GM23338 (cell line): ENCODE measurements around the gene TPRG1. TPM values are rescaled to one million over a fixed set of nuclear protein-coding genes. Genes with fewer than 3 reads are reported as not detected.

Experiments
- ATAC-seq: fragments of 200-7000 bp; cut with Tn5 transposase; 3 replicates; pipeline ENCODE4 v1.9.1; 2020
- DNase-seq: peaks from one replicate; pipeline ENCODE4 v3.0.0-alpha.2; 2015; ENCODE audit warnings: low spot score
- H2AFZ ChIP-seq: fragments of 200-600 bp; sonication (generic); 2 replicates; pipeline ENCODE4 v1.8.0; 2016; ENCODE audit warnings: antibody characterized with exemption, mild to moderate bottlenecking, moderate library complexity
- H3F3A ChIP-seq: fragments of 200-600 bp; sonication (generic); replicated peaks from 2 replicates; pipeline ENCODE4 v1.8.0; 2017; ENCODE audit warnings: antibody characterized with exemption, mixed run types, low read depth
- H3K27ac ChIP-seq: fragments of 200-600 bp; sonication (generic); 2 replicates; pipeline ENCODE4 v1.6.1; 2016; ENCODE audit warnings: low read depth
- H3K27me3 ChIP-seq: fragments of 200-600 bp; sonication (generic); 2 replicates; pipeline ENCODE4 v1.8.0; 2016; ENCODE audit warnings: mild to moderate bottlenecking, mixed run types, moderate library complexity; ENCODE audit not compliant: insufficient read depth
- H3K36me3 ChIP-seq: fragments of 200-600 bp; sonication (generic); 2 replicates; pipeline ENCODE4 v1.8.0; 2016; ENCODE audit warnings: mild to moderate bottlenecking; ENCODE audit not compliant: insufficient read depth
- H3K4me1 ChIP-seq: fragments of 200-600 bp; sonication (generic); 2 replicates; pipeline ENCODE4 v1.8.0; 2016; ENCODE audit warnings: mild to moderate bottlenecking, moderate library complexity; ENCODE audit not compliant: insufficient read depth
- H3K4me2 ChIP-seq: fragments of 200-600 bp; sonication (generic); 2 replicates; pipeline ENCODE4 v1.7.1; 2017; ENCODE audit warnings: mixed run types
- H3K4me3 ChIP-seq: fragments of 200-600 bp; sonication (generic); 2 replicates; pipeline ENCODE4 v1.6.1; 2016; ENCODE audit warnings: mixed run types
- H3K79me2 ChIP-seq: fragments of 200-600 bp; sonication (generic); replicated peaks from 2 replicates; pipeline ENCODE4 v1.8.0; 2017; ENCODE audit warnings: mild to moderate bottlenecking; ENCODE audit not compliant: insufficient read depth
- H3K9me2 ChIP-seq: fragments of 200-600 bp; sonication (generic); 2 replicates; pipeline ENCODE4 v1.8.0; 2017; ENCODE audit not compliant: insufficient read depth
- H4K20me1 ChIP-seq: fragments of 200-600 bp; sonication (generic); replicated peaks from 2 replicates; pipeline ENCODE4 v1.8.0; 2017; ENCODE audit warnings: mild to moderate bottlenecking; ENCODE audit not compliant: insufficient read depth
- H3K27ac Mint-ChIP-seq: 2 replicates; pipeline ENCODE4 v1.8.0; 2020; ENCODE audit warnings: inconsistent platforms, mild to moderate bottlenecking, moderate library complexity, mixed read lengths
- H3K27me3 Mint-ChIP-seq: 3 replicates; pipeline ENCODE4 v1.8.0; 2022; ENCODE audit warnings: low read depth, mild to moderate bottlenecking, moderate library complexity, mixed read lengths, inconsistent platforms; ENCODE audit not compliant: insufficient read depth, poor library complexity
- H3K36me3 Mint-ChIP-seq: 3 replicates; pipeline ENCODE4 v1.8.0; 2021; ENCODE audit warnings: low read depth, mild to moderate bottlenecking, inconsistent platforms, moderate library complexity, mixed read lengths
- H3K4me1 Mint-ChIP-seq: 3 replicates; pipeline ENCODE4 v1.8.0; 2020; ENCODE audit warnings: mild to moderate bottlenecking, inconsistent platforms, mixed read lengths
- H3K4me3 Mint-ChIP-seq: 3 replicates; pipeline ENCODE4 v1.8.0; 2021; ENCODE audit warnings: moderate library complexity, mild to moderate bottlenecking, inconsistent platforms, mixed read lengths
- H3K9me3 Mint-ChIP-seq: 3 replicates; pipeline ENCODE4 v1.8.0; 2020; ENCODE audit warnings: moderate library complexity, mild to moderate bottlenecking, inconsistent platforms, mixed read lengths
- CREB1 ChIP-seq: fragments of 250-450 bp; sonication (Bioruptor Pico); IDR thresholded peaks from 2 replicates; pipeline ENCODE4 v1.5.0; 2020; ENCODE audit warnings: low read depth, mild to moderate bottlenecking, moderate library complexity
- CTCF ChIP-seq, 2 experiments: fragments of 200-600 bp in 1 of 2; sonication (generic) in 1 of 2; conservative IDR thresholded peaks; 2 replicates each; pipeline versions ENCODE4 v1.5.1 to v1.6.1; 2016 to 2017; ENCODE audit warnings: antibody characterized with exemption in 2 of 2, low read depth in 2 of 2, mild to moderate bottlenecking in 2 of 2, moderate library complexity in 1 of 2
- EZH2 ChIP-seq: fragments of 200-600 bp; sonication (generic); IDR thresholded peaks from one replicate; pipeline ENCODE4 v1.8.0; 2017; ENCODE audit warnings: antibody characterized with exemption, mild to moderate bottlenecking, low read depth; ENCODE audit not compliant: unreplicated experiment
- NANOG ChIP-seq: IDR thresholded peaks from 2 replicates; pipeline ENCODE4 v1.6.1; 2016; ENCODE audit warnings: antibody characterized with exemption, borderline replicate concordance
- POLR2AphosphoS5 ChIP-seq: IDR thresholded peaks from 2 replicates; pipeline ENCODE4 v1.6.1; 2016; ENCODE audit warnings: antibody characterized with exemption, low read depth
- STAT1 ChIP-seq: IDR thresholded peaks from one replicate; pipeline ENCODE4 v1.6.1; 2016; ENCODE audit warnings: antibody characterized with exemption; ENCODE audit not compliant: unreplicated experiment
- ZNF114 ChIP-seq: fragments of 250-450 bp; sonication (Bioruptor Pico); IDR thresholded peaks from 2 replicates; pipeline ENCODE4 v1.5.0; 2020; ENCODE audit warnings: mild to moderate bottlenecking, moderate library complexity
- polyA plus RNA-seq: library from polyadenylated mRNA; unstranded; fragments of >200 nt; fragmentation: Nextera tagmentation; extraction: Ambion mirVana; gene quantifications from 2 replicates; pipeline ENCODE4 v1.2.1, GENCODE V29; 2016
- total RNA-seq: library from RNA; depleted of rRNA; stranded (reverse); fragments of >200 nt; shearing (Covaris generic); gene quantifications from 2 replicates; pipeline ENCODE4 v1.2.3, GENCODE V29; 2014
- TF ChIP-seq, protein P1 (sequence below): IDR thresholded peaks from one replicate; pipeline ENCODE4 v1.6.1; 2018; ENCODE audit warnings: antibody characterized with exemption; ENCODE audit not compliant: unreplicated experiment

TPRG1 gene
- total and polyA plus RNA-seq, 2 experiments from 2014 or later = 0.74 to 1.7 TPM

GRCh38 chr3:189195302-189195701 is 23.5 kb downstream of the TPRG1 start:
- H3K4me3 Mint-ChIP-seq = no peak overlapping the region
- Histone ChIP-seq H3K4me2 (no peak overlapping the region), H3F3A (no peaks in the 10 kb centered on the region), H4K20me1 (no peaks in the 10 kb centered on the region), H3K27me3 (no peaks in the 10 kb centered on the region), H3K9me2 (peaks cover 4% of the 10 kb centered on the region; the same call in 1 of the 2 replicates), H2AFZ (no peak overlapping the region), H3K27ac (no peak overlapping the region), H3K4me1 (no peaks in the 10 kb centered on the region), H3K4me3 (no peak overlapping the region), H3K36me3 (peaks cover 5% of the 10 kb centered on the region), H3K79me2 (no peaks in the 10 kb centered on the region)
- ATAC-seq (peak; percentile 91), DNase-seq (peak; percentile 49)
- H3K36me3 Mint-ChIP-seq = peaks cover 10% of the 10 kb centered on the region
- H3K27me3 Mint-ChIP-seq = peaks cover 4% of the 10 kb centered on the region
- peaks cover 32% of the 10 kb centered on the region for H3K9me3 Mint-ChIP-seq
- TF ChIP-seq STAT1 = no peak
- TF ChIP-seq POLR2AphosphoS5 = no peak
- no peak for TF ChIP-seq EZH2
- no peak for TF ChIP-seq NANOG
- no peak for TF ChIP-seq ZNF114 (CRISPR knock-in tag)
- TF ChIP-seq, protein P1, sequence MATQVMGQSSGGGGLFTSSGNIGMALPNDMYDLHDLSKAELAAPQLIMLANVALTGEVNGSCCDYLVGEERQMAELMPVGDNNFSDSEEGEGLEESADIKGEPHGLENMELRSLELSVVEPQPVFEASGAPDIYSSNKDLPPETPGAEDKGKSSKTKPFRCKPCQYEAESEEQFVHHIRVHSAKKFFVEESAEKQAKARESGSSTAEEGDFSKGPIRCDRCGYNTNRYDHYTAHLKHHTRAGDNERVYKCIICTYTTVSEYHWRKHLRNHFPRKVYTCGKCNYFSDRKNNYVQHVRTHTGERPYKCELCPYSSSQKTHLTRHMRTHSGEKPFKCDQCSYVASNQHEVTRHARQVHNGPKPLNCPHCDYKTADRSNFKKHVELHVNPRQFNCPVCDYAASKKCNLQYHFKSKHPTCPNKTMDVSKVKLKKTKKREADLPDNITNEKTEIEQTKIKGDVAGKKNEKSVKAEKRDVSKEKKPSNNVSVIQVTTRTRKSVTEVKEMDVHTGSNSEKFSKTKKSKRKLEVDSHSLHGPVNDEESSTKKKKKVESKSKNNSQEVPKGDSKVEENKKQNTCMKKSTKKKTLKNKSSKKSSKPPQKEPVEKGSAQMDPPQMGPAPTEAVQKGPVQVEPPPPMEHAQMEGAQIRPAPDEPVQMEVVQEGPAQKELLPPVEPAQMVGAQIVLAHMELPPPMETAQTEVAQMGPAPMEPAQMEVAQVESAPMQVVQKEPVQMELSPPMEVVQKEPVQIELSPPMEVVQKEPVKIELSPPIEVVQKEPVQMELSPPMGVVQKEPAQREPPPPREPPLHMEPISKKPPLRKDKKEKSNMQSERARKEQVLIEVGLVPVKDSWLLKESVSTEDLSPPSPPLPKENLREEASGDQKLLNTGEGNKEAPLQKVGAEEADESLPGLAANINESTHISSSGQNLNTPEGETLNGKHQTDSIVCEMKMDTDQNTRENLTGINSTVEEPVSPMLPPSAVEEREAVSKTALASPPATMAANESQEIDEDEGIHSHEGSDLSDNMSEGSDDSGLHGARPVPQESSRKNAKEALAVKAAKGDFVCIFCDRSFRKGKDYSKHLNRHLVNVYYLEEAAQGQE = no peak
- peak; percentile 39 to 57; a peak in 3 of 4 replicates for TF ChIP-seq CTCF (conservative IDR thresholded peaks at IDR 0.05; ENCODE audit: low read depth in 2 of 2)
- H3K27ac Mint-ChIP-seq = no peak overlapping the region
- no peaks in the 10 kb centered on the region for H3K4me1 Mint-ChIP-seq

DNA sequence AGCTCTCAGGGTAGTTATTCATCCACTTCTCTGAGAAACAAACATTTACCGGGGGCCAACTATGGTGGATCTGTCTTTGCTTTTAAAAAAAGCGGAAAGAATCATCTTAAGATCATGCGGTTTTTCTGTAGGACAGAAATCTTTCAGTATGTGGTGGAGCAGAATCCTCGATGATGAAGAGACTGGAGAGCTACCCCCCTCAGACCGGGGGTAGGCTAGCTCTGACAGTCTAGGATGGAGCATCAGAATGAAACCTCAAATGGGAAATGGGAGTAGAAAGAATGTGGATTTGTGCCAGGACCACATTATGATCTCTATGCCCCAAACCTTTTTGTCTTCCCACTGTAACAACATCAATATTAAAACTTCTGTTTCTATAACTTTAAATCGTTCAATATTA is 30.3 kb downstream of the TPRG1 start:
- DNase-seq = no peak
- peaks cover 7% of the 10 kb centered on the region; the same call in 2 of the 3 replicates for H3K4me1 Mint-ChIP-seq
- ATAC-seq = no peak
- H3K9me3 Mint-ChIP-seq = peaks cover 3% of the 10 kb centered on the region; the same call in 2 of the 3 replicates
- no peak overlapping the region for H3K4me2 ChIP-seq
- no peaks in the 10 kb centered on the region for H3K4me1 ChIP-seq
- H3K4me3 ChIP-seq = no peak overlapping the region
- H3K27ac Mint-ChIP-seq = no peak overlapping the region
- no peaks in the 10 kb centered on the region for H3F3A ChIP-seq
- no peak for TF ChIP-seq CREB1 (CRISPR knock-in tag)
- H3K36me3 Mint-ChIP-seq = no peaks in the 10 kb centered on the region; the same call in 2 of the 3 replicates
- H3K36me3 ChIP-seq = no peaks in the 10 kb centered on the region
- no peaks in the 10 kb centered on the region for H3K79me2 ChIP-seq
- no peaks in the 10 kb centered on the region; the same call in 1 of the 2 replicates for H3K9me2 ChIP-seq
- H3K4me3 Mint-ChIP-seq = no peak overlapping the region
- no peak overlapping the region for H3K27ac ChIP-seq
- H3K27me3 ChIP-seq = no peaks in the 10 kb centered on the region
- H2AFZ ChIP-seq = no peak overlapping the region
- peaks cover 2% of the 10 kb centered on the region for H3K27me3 Mint-ChIP-seq
- no peaks in the 10 kb centered on the region for H4K20me1 ChIP-seq
